ENCODE results near the gene RCAN2.

RCAN2 gene

GRCh38 chr6:46352541-46353268 lies 138.5 kb downstream of the RCAN2 start:
- H2BK15ac ChIP-seq (ENCODE audit: low read length) = no peak overlapping the region

GRCh38 chr6:46350714-46351113 lies 140.5 kb downstream of the RCAN2 start:
- H3K4me2 ChIP-seq (ENCODE audit: insufficient read depth, low read length, poor library complexity, severe bottlenecking) = no peak overlapping the region
- no peak overlapping the region for H2BK120ac ChIP-seq (ENCODE audit: low read depth, low read length)
- no peak overlapping the region for H4K8ac ChIP-seq (ENCODE audit: low read depth, low read length)
- no CpG with 5 or more reads among the region's 1 CpG for WGBS, 2 donors (ENCODE audit: extremely low coverage in 2 of 2, insufficient read length in 2 of 2, insufficient replicate concordance in 1 of 2)
- no peak overlapping the region for H2AK5ac ChIP-seq (ENCODE audit: low read depth, low read length)
- no peak overlapping the region for H3K9ac ChIP-seq (ENCODE audit: low read depth, low read length, poor library complexity)
- no peak overlapping the region for H3K14ac ChIP-seq (ENCODE audit: low read length)
- no peak overlapping the region for H2AFZ ChIP-seq (ENCODE audit: low read length)
- H3K79me1 ChIP-seq (ENCODE audit: low read depth, low read length) = no peaks in the 10 kb centered on the region
- no peak overlapping the region for H4K91ac ChIP-seq (ENCODE audit: low read depth, low read length, poor library complexity)
- H2BK15ac ChIP-seq (ENCODE audit: low read length) = no peak overlapping the region
- no peak overlapping the region for H3K4ac ChIP-seq (ENCODE audit: low read length)
- H3K9me3 ChIP-seq (replicated peaks in 1 of 2; ENCODE audit: control insufficient read depth in 2 of 2, insufficient read depth in 1 of 2, low read depth in 1 of 2, low read length in 2 of 2) = no peaks in the 10 kb centered on the region
- no peak overlapping the region for H3K27ac ChIP-seq (replicated peaks; ENCODE audit: low read length)
- H3K23ac ChIP-seq (ENCODE audit: low read depth, low read length, poor library complexity) = no peak overlapping the region
- no peak overlapping the region for H2BK5ac ChIP-seq (ENCODE audit: low read length)
- H3K4me1 ChIP-seq (ENCODE audit: control insufficient read depth in 2 of 2, insufficient read depth in 1 of 2, low read depth in 1 of 2, low read length in 2 of 2) = no peaks in the 10 kb centered on the region
- no peak overlapping the region for H3K4me3 ChIP-seq (ENCODE audit: low read length in 2 of 2)
- no peaks in the 10 kb centered on the region for H3K27me3 ChIP-seq (ENCODE audit: control insufficient read depth in 3 of 3, insufficient read depth in 3 of 3, low read depth in 1 of 3, low read length in 3 of 3)
- H3K18ac ChIP-seq (ENCODE audit: low read length) = no peak overlapping the region
- DNase-seq (ENCODE audit: low spot score) = no peak
- no peak overlapping the region for H2BK12ac ChIP-seq (ENCODE audit: low read length)
- no peaks in the 10 kb centered on the region for H3K36me3 ChIP-seq (replicated peaks in 1 of 2; ENCODE audit: control insufficient read depth in 2 of 2, insufficient read depth in 2 of 2, low read length in 2 of 2)

More at GRCh38 chr6:46352541-46353268, 138.5 kb downstream of the RCAN2 start:
- H3K9ac ChIP-seq (ENCODE audit: low read depth, low read length, poor library complexity) = no peak overlapping the region
- H4K91ac ChIP-seq (ENCODE audit: low read depth, low read length, poor library complexity) = no peak overlapping the region
- H3K79me1 ChIP-seq (ENCODE audit: low read depth, low read length) = no peaks in the 10 kb centered on the region
- WGBS, 2 donors (ENCODE audit: extremely low coverage in 2 of 2, insufficient read length in 2 of 2, insufficient replicate concordance in 1 of 2) = no CpG with 5 or more reads among the region's 2 CpGs
- H3K9me3 ChIP-seq (replicated peaks in 1 of 2; ENCODE audit: control insufficient read depth in 2 of 2, insufficient read depth in 1 of 2, low read depth in 1 of 2, low read length in 2 of 2) = no peaks in the 10 kb centered on the region
- H3K23ac ChIP-seq (ENCODE audit: low read depth, low read length, poor library complexity) = no peak overlapping the region
- H2BK120ac ChIP-seq (ENCODE audit: low read depth, low read length) = no peak overlapping the region
- no peak for DNase-seq (ENCODE audit: low spot score)
- H4K8ac ChIP-seq (ENCODE audit: low read depth, low read length) = no peak overlapping the region
- H2AFZ ChIP-seq (ENCODE audit: low read length) = no peak overlapping the region
- no peak overlapping the region for H3K4me3 ChIP-seq (ENCODE audit: low read length in 2 of 2)
- H3K4me1 ChIP-seq (ENCODE audit: control insufficient read depth in 2 of 2, insufficient read depth in 1 of 2, low read depth in 1 of 2, low read length in 2 of 2) = no peaks in the 10 kb centered on the region
- no peaks in the 10 kb centered on the region for H3K36me3 ChIP-seq (replicated peaks in 1 of 2; ENCODE audit: control insufficient read depth in 2 of 2, insufficient read depth in 2 of 2, low read length in 2 of 2)
- H3K27me3 ChIP-seq (ENCODE audit: control insufficient read depth in 3 of 3, insufficient read depth in 3 of 3, low read depth in 1 of 3, low read length in 3 of 3) = no peaks in the 10 kb centered on the region
- no peak overlapping the region for H3K4ac ChIP-seq (ENCODE audit: low read length)
- no peak overlapping the region for H3K4me2 ChIP-seq (ENCODE audit: insufficient read depth, low read length, poor library complexity, severe bottlenecking)
- no peak overlapping the region for H2AK5ac ChIP-seq (ENCODE audit: low read depth, low read length)
- H2BK5ac ChIP-seq (ENCODE audit: low read length) = no peak overlapping the region
- H3K18ac ChIP-seq (ENCODE audit: low read length) = no peak overlapping the region
- no peak overlapping the region for H3K27ac ChIP-seq (replicated peaks; ENCODE audit: low read length)
- no peak overlapping the region for H3K14ac ChIP-seq (ENCODE audit: low read length)
- no peak overlapping the region for H2BK12ac ChIP-seq (ENCODE audit: low read length)

DNA sequence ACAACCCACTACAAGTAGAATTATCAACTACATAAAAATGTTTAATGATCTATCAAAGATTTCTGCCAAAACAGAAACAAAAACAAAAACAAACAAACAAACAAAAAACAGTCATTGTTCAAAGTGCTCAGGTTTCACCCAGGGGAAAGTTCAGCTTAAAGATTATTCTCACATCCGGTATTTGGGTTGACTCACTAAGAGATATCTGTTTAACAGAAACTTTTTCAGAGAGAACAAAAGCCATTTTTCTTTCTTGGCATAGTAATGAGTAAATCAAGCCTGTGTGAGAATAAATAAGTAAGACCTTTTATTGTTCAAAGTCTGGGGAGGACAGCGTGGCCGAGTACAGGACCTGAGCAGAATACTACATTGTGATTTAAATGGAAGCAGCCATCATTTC lies 143.6 kb downstream of the RCAN2 start:
- Histone ChIP-seq H3K23ac (ENCODE audit: low read depth, low read length, poor library complexity) (no peak overlapping the region), H3K36me3 (replicated peaks in 1 of 2; ENCODE audit: control insufficient read depth in 2 of 2, insufficient read depth in 2 of 2, low read length in 2 of 2) (no peaks in the 10 kb centered on the region), H3K4me3 (ENCODE audit: low read length in 2 of 2) (no peak overlapping the region), H2BK120ac (ENCODE audit: low read depth, low read length) (no peak overlapping the region), H4K91ac (ENCODE audit: low read depth, low read length, poor library complexity) (no peak overlapping the region), H3K9ac (ENCODE audit: low read depth, low read length, poor library complexity) (no peak overlapping the region), H3K9me3 (replicated peaks in 1 of 2; ENCODE audit: control insufficient read depth in 2 of 2, insufficient read depth in 1 of 2, low read depth in 1 of 2, low read length in 2 of 2) (no peaks in the 10 kb centered on the region), H2BK15ac (ENCODE audit: low read length) (no peak overlapping the region), H3K79me1 (ENCODE audit: low read depth, low read length) (no peaks in the 10 kb centered on the region), H2AK5ac (ENCODE audit: low read depth, low read length) (no peak overlapping the region), H2BK5ac (ENCODE audit: low read length) (no peak overlapping the region), H3K4me2 (ENCODE audit: insufficient read depth, low read length, poor library complexity, severe bottlenecking) (no peak overlapping the region), H3K27me3 (ENCODE audit: control insufficient read depth in 3 of 3, insufficient read depth in 3 of 3, low read depth in 1 of 3, low read length in 3 of 3) (no peaks in the 10 kb centered on the region), H4K8ac (ENCODE audit: low read depth, low read length) (no peak overlapping the region), H3K18ac (ENCODE audit: low read length) (no peak overlapping the region), H3K27ac (replicated peaks; ENCODE audit: low read length) (no peak overlapping the region), H3K14ac (ENCODE audit: low read length) (no peak overlapping the region), H2AFZ (ENCODE audit: low read length) (no peak overlapping the region), H3K4me1 (ENCODE audit: control insufficient read depth in 2 of 2, insufficient read depth in 1 of 2, low read depth in 1 of 2, low read length in 2 of 2) (no peaks in the 10 kb centered on the region), H2BK12ac (ENCODE audit: low read length) (no peak overlapping the region), H3K4ac (ENCODE audit: low read length) (no peak overlapping the region)
- no CpG with 5 or more reads among the region's 3 CpGs for WGBS, 2 donors (ENCODE audit: extremely low coverage in 2 of 2, insufficient read length in 2 of 2, insufficient replicate concordance in 1 of 2)
- no peak for DNase-seq (ENCODE audit: low spot score)

DNA sequence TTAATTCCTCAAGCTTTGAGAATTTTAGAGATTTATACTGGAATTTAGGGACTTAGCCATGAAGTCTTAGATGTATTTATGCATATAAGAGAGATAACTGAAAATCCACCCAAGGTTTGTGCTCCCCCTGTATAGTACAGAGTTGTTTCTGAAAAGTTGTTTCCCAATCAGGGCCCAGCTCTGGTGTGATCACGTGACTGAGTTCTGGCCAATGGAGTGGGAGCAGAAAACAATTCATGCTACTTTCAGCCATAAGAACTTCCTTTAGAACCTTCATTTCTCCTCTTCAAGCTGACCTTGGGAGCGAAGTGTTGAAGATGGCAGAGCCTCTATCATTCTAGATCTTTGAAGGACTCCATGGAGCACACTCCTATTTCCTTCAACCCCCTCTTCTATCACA lies 151.0 kb downstream of the RCAN2 start:
- DNase-seq (ENCODE audit: low spot score) = no peak
- Histone ChIP-seq H3K4ac (ENCODE audit: low read length) (no peak overlapping the region), H3K23ac (ENCODE audit: low read depth, low read length, poor library complexity) (no peak overlapping the region), H4K91ac (ENCODE audit: low read depth, low read length, poor library complexity) (no peak overlapping the region), H2BK120ac (ENCODE audit: low read depth, low read length) (no peak overlapping the region), H3K4me2 (ENCODE audit: insufficient read depth, low read length, poor library complexity, severe bottlenecking) (no peak overlapping the region), H2AK5ac (ENCODE audit: low read depth, low read length) (no peak overlapping the region), H2AFZ (ENCODE audit: low read length) (no peak overlapping the region), H2BK15ac (ENCODE audit: low read length) (no peak overlapping the region), H4K8ac (ENCODE audit: low read depth, low read length) (no peak overlapping the region), H3K79me1 (ENCODE audit: low read depth, low read length) (no peaks in the 10 kb centered on the region), H3K4me1 (ENCODE audit: control insufficient read depth in 2 of 2, insufficient read depth in 1 of 2, low read depth in 1 of 2, low read length in 2 of 2) (no peaks in the 10 kb centered on the region), H3K14ac (ENCODE audit: low read length) (no peak overlapping the region), H3K36me3 (replicated peaks in 1 of 2; ENCODE audit: control insufficient read depth in 2 of 2, insufficient read depth in 2 of 2, low read length in 2 of 2) (no peaks in the 10 kb centered on the region), H3K9ac (ENCODE audit: low read depth, low read length, poor library complexity) (no peak overlapping the region), H3K4me3 (ENCODE audit: low read length in 2 of 2) (no peak overlapping the region), H3K27ac (replicated peaks; ENCODE audit: low read length) (no peak overlapping the region), H2BK5ac (ENCODE audit: low read length) (no peak overlapping the region), H3K27me3 (ENCODE audit: control insufficient read depth in 3 of 3, insufficient read depth in 3 of 3, low read depth in 1 of 3, low read length in 3 of 3) (no peaks in the 10 kb centered on the region), H2BK12ac (ENCODE audit: low read length) (no peak overlapping the region), H3K18ac (ENCODE audit: low read length) (no peak overlapping the region), H3K9me3 (replicated peaks in 1 of 2; ENCODE audit: control insufficient read depth in 2 of 2, insufficient read depth in 1 of 2, low read depth in 1 of 2, low read length in 2 of 2) (no peaks in the 10 kb centered on the region)
- WGBS, 2 donors (ENCODE audit: extremely low coverage in 2 of 2, insufficient read length in 2 of 2, insufficient replicate concordance in 1 of 2) = no CpG with 5 or more reads among the region's 2 CpGs
